SU-DHL-6 (cell line): Measurements from ENCODE around the gene SGPP2.

Source experiments
- H2AFZ ChIP-seq: fragments of 200-600 bp; sonication (generic); 2 replicates; pipeline ENCODE4 v1.6.1; 2014; ENCODE audit warnings: low read depth, mild to moderate bottlenecking, moderate library complexity, mixed read lengths, antibody characterized with exemption, low read length; ENCODE audit not compliant: severe bottlenecking
- H3F3A ChIP-seq: fragments of 200-600 bp; shearing (Covaris generic); 2 replicates; pipeline ENCODE4 v1.6.0; 2016; ENCODE audit warnings: antibody characterized with exemption, mild to moderate bottlenecking; ENCODE audit not compliant: insufficient read depth
- H3K27ac ChIP-seq: fragments of 200-600 bp; sonication (generic); 2 replicates; pipeline ENCODE4 v1.5.1; 2016; ENCODE audit warnings: low read depth, mild to moderate bottlenecking, low read length, moderate library complexity, mixed read lengths
- H3K27me3 ChIP-seq: fragments of 200-600 bp; sonication (generic), shearing (Covaris generic); 2 replicates; pipeline ENCODE4 v1.6.0; 2014; ENCODE audit warnings: mild to moderate bottlenecking, low read length
- H3K36me3 ChIP-seq: fragments of 200-600 bp; sonication (generic); 2 replicates; pipeline ENCODE4 v1.6.1; 2014; ENCODE audit warnings: mild to moderate bottlenecking, low read length, mixed read lengths
- H3K4me2 ChIP-seq: fragments of 300-600, 200-600 bp; shearing (Covaris generic), sonication (generic); 2 replicates; pipeline ENCODE4 v1.6.0; 2014; ENCODE audit warnings: low read length, low read depth, mild to moderate bottlenecking; ENCODE audit not compliant: poor library complexity, severe bottlenecking
- H3K4me3 ChIP-seq: fragments of 200-600 bp; sonication (generic); 2 replicates; pipeline ENCODE4 v1.5.1; 2014; ENCODE audit warnings: antibody characterized with exemption, low read length, mild to moderate bottlenecking, mixed read lengths; ENCODE audit not compliant: insufficient read depth, poor library complexity, severe bottlenecking
- H3K79me2 ChIP-seq: fragments of 200-600 bp; sonication (generic); 2 replicates; pipeline ENCODE4 v1.6.1; 2014; ENCODE audit warnings: mild to moderate bottlenecking, low read length, moderate library complexity; ENCODE audit not compliant: insufficient read depth
- H3K9ac ChIP-seq: fragments of 200-600 bp; sonication (generic); 2 replicates; pipeline ENCODE4 v1.7.0; 2014; ENCODE audit warnings: mild to moderate bottlenecking, low read length
- H3K9me2 ChIP-seq: fragments of 200-600 bp; sonication (generic); replicated peaks from 2 replicates; pipeline ENCODE4 v1.6.1; 2014; ENCODE audit warnings: low read length; ENCODE audit not compliant: insufficient read depth
- H3K9me3 ChIP-seq: fragments of 200-600 bp; sonication (generic); 2 replicates; pipeline ENCODE4 v1.6.1; 2014; ENCODE audit warnings: low read length, mixed read lengths; ENCODE audit not compliant: insufficient read depth
- H4K20me1 ChIP-seq: fragments of 200-600 bp; sonication (generic); 2 replicates; pipeline ENCODE4 v1.6.1; 2014; ENCODE audit warnings: low read depth, mild to moderate bottlenecking, antibody characterized with exemption, low read length, moderate library complexity, mixed read lengths
- EZH2phosphoT487 ChIP-seq: fragments of 200-600 bp; sonication (generic), shearing (Covaris generic); conservative IDR thresholded peaks from 2 replicates; pipeline ENCODE4 v1.6.1; 2018; ENCODE audit warnings: mild to moderate bottlenecking, antibody characterized with exemption, low read length, moderate library complexity, mixed read lengths
- TF ChIP-seq, protein P1 (sequence below): fragments of 200-600 bp; sonication (generic); IDR thresholded peaks from one replicate; pipeline ENCODE4 v1.5.1; 2017; ENCODE audit warnings: antibody characterized with exemption, mild to moderate bottlenecking, low read length, moderate library complexity; ENCODE audit not compliant: insufficient read depth, poor library complexity, severe bottlenecking

The SGPP2 gene

DNA sequence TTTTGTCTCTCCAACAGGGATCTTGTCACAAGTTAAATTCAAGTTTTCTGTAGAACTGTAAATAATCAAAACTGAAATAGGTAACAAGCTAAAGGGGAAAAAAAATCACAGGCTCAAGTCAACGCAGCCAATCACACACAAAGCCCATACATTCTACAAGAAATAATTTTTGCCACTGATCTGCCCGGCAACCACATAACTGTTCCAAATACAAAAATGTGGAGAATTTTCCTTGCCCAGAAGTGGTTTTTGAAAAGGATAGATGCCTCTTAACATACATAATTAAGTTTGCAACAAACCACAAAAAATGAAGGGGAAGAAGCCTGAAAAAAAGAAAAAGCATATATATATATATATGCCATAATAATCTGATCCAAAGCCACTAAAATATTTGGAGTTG lies 171.2 kb downstream of the SGPP2 start:
- Histone ChIP-seq H3K27ac (no peak overlapping the region), H3K9me3 (no peaks in the 10 kb centered on the region), H3K79me2 (no peaks in the 10 kb centered on the region; the same call in none of the 2 replicates), H2AFZ (no peak overlapping the region), H3K9ac (no peak overlapping the region), H3K4me2 (no peak overlapping the region), H3K9me2 (no peaks in the 10 kb centered on the region), H3F3A (peaks cover 5% of the 10 kb centered on the region; the same call in 1 of the 2 replicates), H3K36me3 (peaks cover 67% of the 10 kb centered on the region), H3K27me3 (no peaks in the 10 kb centered on the region), H3K4me3 (no peak overlapping the region), H4K20me1 (0 out of 2 replicates have a peak, but pooled peaks cover 4% of the 10 kb centered on the region)
- TF ChIP-seq, protein P1, sequence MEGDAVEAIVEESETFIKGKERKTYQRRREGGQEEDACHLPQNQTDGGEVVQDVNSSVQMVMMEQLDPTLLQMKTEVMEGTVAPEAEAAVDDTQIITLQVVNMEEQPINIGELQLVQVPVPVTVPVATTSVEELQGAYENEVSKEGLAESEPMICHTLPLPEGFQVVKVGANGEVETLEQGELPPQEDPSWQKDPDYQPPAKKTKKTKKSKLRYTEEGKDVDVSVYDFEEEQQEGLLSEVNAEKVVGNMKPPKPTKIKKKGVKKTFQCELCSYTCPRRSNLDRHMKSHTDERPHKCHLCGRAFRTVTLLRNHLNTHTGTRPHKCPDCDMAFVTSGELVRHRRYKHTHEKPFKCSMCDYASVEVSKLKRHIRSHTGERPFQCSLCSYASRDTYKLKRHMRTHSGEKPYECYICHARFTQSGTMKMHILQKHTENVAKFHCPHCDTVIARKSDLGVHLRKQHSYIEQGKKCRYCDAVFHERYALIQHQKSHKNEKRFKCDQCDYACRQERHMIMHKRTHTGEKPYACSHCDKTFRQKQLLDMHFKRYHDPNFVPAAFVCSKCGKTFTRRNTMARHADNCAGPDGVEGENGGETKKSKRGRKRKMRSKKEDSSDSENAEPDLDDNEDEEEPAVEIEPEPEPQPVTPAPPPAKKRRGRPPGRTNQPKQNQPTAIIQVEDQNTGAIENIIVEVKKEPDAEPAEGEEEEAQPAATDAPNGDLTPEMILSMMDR, result no peak
- no peak for TF ChIP-seq EZH2phosphoT487

DNA sequence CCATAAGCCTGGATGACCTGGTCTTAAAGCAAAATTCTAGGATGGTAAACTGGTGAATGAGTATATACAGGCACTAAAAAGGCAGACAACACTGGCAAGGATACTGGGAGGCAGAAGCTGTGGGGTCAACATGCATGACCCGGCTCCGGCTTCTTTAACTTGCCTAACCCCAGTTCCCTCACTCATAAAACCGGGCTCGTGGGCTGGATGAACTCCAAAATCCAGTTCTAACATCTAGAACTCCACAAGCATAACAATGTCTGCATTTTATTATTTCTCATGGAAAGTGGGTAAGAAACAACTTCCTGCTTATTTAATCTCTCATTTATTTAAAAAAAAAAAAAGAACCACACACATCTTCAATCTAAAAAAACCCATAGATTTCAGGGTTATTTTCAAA lies 174.3 kb downstream of the SGPP2 start:
- Histone ChIP-seq H3K4me3 (no peak overlapping the region), H2AFZ (no peak overlapping the region), H3K27me3 (no peaks in the 10 kb centered on the region), H3K9me2 (no peaks in the 10 kb centered on the region), H3K9me3 (no peaks in the 10 kb centered on the region), H3K27ac (no peak overlapping the region), H3K4me2 (no peak overlapping the region), H3K9ac (no peak overlapping the region), H3K36me3 (peaks cover 47% of the 10 kb centered on the region; the same call in 1 of the 2 replicates), H3K79me2 (0 out of 2 replicates have a peak, but pooled peaks cover 2% of the 10 kb centered on the region), H4K20me1 (0 out of 2 replicates have a peak, but pooled peaks cover 4% of the 10 kb centered on the region), H3F3A (peaks cover 5% of the 10 kb centered on the region; the same call in 1 of the 2 replicates)
- TF ChIP-seq, protein P1, result no peak
- no peak for TF ChIP-seq EZH2phosphoT487

DNA sequence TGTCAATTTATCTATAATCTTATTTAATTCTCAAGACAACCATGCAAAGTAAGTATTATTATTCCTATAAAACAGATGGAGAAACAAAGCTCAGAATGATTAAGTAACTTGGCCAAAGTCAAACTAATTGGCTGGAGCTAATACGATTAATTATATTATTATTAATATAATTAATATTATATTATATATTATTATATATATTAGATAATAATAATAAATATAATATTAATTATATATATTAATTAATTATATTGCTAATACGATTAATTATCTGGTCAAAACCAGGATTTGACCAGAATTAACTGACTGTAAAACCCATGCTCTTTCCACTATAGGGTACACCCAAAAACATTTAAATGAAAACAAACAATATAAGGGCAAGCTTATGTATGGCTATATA lies 179.2 kb downstream of the SGPP2 start:
- Histone ChIP-seq H3K27me3 (no peaks in the 10 kb centered on the region), H3K36me3 (peaks cover 29% of the 10 kb centered on the region; the same call in 1 of the 2 replicates), H3K27ac (no peak overlapping the region), H4K20me1 (0 out of 2 replicates have a peak, but pooled peaks cover 4% of the 10 kb centered on the region), H2AFZ (no peak overlapping the region), H3F3A (peaks cover 9% of the 10 kb centered on the region; the same call in 1 of the 2 replicates), H3K4me2 (no peak overlapping the region), H3K9me3 (no peaks in the 10 kb centered on the region), H3K9ac (no peak overlapping the region), H3K79me2 (0 out of 2 replicates have a peak, but pooled peaks cover 2% of the 10 kb centered on the region), H3K4me3 (no peak overlapping the region), H3K9me2 (no peaks in the 10 kb centered on the region)
- TF ChIP-seq, protein P1, result no peak
- no peak for TF ChIP-seq EZH2phosphoT487
